ENCODE data around the gene EML4. TPM values are rescaled to one million over a fixed set of nuclear protein-coding genes. Genes with fewer than 3 reads are reported as not detected.

The EML4 gene
- total RNA-seq, 4 donors from 2014 or later, result 14.5 to 23.2 (median 17.8) TPM

DNA sequence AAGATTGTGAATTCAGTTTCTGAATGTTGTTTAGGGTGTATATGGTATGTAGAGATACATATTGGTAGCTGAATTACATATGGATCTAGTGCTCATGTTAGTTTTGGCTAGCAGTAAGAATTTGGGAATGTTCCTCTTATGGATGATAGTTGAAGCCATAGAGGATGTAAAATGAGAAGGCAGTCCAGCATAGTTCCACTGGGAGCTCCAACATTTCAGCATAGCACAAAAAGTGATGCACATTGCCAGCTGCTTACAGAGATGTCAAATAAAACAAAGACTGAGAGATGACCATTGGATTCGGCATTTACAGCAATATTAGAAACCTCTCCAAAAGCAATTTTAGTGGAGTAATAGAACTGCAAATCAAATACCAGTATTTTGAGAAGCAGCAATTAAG lies 77.4 kb downstream of the EML4 start:
- Histone ChIP-seq H3K27me3 (no peaks in the 10 kb centered on the region), H3K4me3 (no peak overlapping the region), H3K9me3 (no peaks in the 10 kb centered on the region), H3K27ac (replicated peaks in 1 of 4) (no peak overlapping the region), H3K4me1 (peaks cover 3 to 18% (median 12%) of the 10 kb centered on the region in 4 donors), H3K36me3 (peaks cover 0 to 10% (median 0%) of the 10 kb centered on the region in 4 donors)
- TF ChIP-seq POLR2AphosphoS5 (IDR thresholded peaks at IDR 0.05) (no peak), EP300 (IDR thresholded peaks at IDR 0.05) (no peak), POLR2A (IDR thresholded peaks at IDR 0.05; ENCODE audit: low read depth) (no peak)
- TF ChIP-seq, protein P1, sequence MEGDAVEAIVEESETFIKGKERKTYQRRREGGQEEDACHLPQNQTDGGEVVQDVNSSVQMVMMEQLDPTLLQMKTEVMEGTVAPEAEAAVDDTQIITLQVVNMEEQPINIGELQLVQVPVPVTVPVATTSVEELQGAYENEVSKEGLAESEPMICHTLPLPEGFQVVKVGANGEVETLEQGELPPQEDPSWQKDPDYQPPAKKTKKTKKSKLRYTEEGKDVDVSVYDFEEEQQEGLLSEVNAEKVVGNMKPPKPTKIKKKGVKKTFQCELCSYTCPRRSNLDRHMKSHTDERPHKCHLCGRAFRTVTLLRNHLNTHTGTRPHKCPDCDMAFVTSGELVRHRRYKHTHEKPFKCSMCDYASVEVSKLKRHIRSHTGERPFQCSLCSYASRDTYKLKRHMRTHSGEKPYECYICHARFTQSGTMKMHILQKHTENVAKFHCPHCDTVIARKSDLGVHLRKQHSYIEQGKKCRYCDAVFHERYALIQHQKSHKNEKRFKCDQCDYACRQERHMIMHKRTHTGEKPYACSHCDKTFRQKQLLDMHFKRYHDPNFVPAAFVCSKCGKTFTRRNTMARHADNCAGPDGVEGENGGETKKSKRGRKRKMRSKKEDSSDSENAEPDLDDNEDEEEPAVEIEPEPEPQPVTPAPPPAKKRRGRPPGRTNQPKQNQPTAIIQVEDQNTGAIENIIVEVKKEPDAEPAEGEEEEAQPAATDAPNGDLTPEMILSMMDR (IDR thresholded peaks at IDR 0.05), result no peak
- intact Hi-C loops (cut with DNase I), result no loop called here
- DNase-seq (ENCODE audit: extremely low spot score), result no peak
- 77% methylated on average over 1 of the region's 1 CpG for WGBS

DNA sequence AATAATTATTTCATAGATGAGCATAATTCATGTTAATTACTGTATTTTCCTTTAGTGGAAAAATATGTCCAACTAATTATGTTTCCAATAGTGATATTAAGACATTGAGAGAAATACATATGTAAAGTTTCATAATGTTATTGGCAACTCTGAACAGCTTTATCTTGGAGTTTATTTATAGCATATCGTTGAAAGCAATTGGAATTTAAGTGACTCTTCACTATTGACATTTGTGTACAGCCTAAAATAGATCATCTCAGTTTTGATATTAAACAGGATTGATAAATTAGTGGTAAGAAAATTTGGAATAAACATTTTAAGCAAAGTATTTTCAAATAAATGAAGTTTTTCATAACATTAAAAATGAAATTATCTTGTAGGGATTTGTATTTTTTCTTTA lies 79.7 kb downstream of the EML4 start:
- no peak for DNase-seq (ENCODE audit: extremely low spot score)
- no peak overlapping the region for H3K27ac ChIP-seq (replicated peaks in 1 of 4)
- no peaks in the 10 kb centered on the region for H3K9me3 ChIP-seq
- peaks cover 3 to 18% (median 12%) of the 10 kb centered on the region in 4 donors for H3K4me1 ChIP-seq
- WGBS, result 77% methylated on average over 1 of the region's 1 CpG
- H3K4me3 ChIP-seq, result no peak overlapping the region
- TF ChIP-seq POLR2A (IDR thresholded peaks at IDR 0.05; ENCODE audit: low read depth) (no peak), EP300 (IDR thresholded peaks at IDR 0.05) (no peak), POLR2AphosphoS5 (IDR thresholded peaks at IDR 0.05) (no peak)
- TF ChIP-seq, protein P1 (IDR thresholded peaks at IDR 0.05), result no peak
- no peaks in the 10 kb centered on the region for H3K27me3 ChIP-seq
- peaks cover 0 to 10% (median 0%) of the 10 kb centered on the region in 4 donors for H3K36me3 ChIP-seq
- intact Hi-C loops (cut with DNase I), result no loop called here

DNA sequence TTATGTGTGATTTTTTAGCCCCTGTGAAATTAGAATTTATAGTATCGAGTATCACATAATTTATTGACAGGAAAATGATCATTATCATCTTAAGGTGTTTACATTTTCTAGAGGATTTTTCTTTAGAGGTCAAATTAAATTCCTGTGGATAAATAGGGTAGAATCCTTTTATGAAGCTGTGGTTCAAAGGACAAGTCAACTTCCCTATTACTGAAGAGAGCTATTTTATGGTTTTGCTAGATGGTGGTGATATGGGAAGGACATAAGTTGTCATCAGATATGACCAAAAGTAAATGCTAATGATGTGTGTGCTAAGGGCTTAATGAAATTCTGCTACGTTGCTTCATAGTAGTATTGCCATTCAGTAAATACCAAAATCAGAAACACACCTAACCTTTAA lies 80.1 kb downstream of the EML4 start:
- WGBS, result 73% methylated on average over 2 of the region's 2 CpGs
- H3K27me3 ChIP-seq, result no peaks in the 10 kb centered on the region
- intact Hi-C loops (cut with DNase I), result no loop called here
- H3K4me3 ChIP-seq, result no peak overlapping the region
- peaks cover 3 to 18% (median 12%) of the 10 kb centered on the region in 4 donors for H3K4me1 ChIP-seq
- H3K27ac ChIP-seq (replicated peaks in 1 of 4), result no peak overlapping the region
- no peaks in the 10 kb centered on the region for H3K9me3 ChIP-seq
- peaks cover 0 to 10% (median 0%) of the 10 kb centered on the region in 4 donors for H3K36me3 ChIP-seq
- DNase-seq (ENCODE audit: extremely low spot score), result no peak
- no peak for TF ChIP-seq POLR2A (IDR thresholded peaks at IDR 0.05; ENCODE audit: low read depth)
- no peak for TF ChIP-seq POLR2AphosphoS5 (IDR thresholded peaks at IDR 0.05)
- TF ChIP-seq, protein P1 (IDR thresholded peaks at IDR 0.05), result no peak
- TF ChIP-seq EP300 (IDR thresholded peaks at IDR 0.05), result no peak

DNA sequence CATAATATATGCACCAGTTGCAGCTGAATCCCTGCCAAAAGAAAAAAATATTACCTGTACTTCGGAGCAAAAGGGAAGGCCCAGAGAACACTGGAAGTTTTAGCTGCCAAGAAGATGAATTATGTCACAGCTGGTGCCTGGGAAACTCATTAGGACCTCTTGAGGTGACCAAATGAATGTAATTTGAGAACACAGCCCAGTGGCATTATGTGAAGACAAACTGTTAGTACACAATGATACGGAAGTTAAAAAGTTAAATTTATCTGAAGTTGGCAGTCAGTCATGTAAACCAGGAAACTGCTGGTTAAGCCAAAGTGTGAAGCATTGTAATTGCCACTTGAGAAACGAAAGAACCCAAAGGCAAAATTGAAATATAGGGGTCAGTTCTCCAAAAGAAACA lies 80.7 kb downstream of the EML4 start:
- H3K36me3 ChIP-seq, result peaks cover 0 to 10% (median 0%) of the 10 kb centered on the region in 4 donors
- no peak for DNase-seq (ENCODE audit: extremely low spot score)
- H3K4me1 ChIP-seq, result peaks cover 3 to 18% (median 12%) of the 10 kb centered on the region in 4 donors
- TF ChIP-seq POLR2A (IDR thresholded peaks at IDR 0.05; ENCODE audit: low read depth), result no peak
- no peak for TF ChIP-seq EP300 (IDR thresholded peaks at IDR 0.05)
- no peak for TF ChIP-seq POLR2AphosphoS5 (IDR thresholded peaks at IDR 0.05)
- TF ChIP-seq, protein P1 (IDR thresholded peaks at IDR 0.05), result no peak
- H3K27ac ChIP-seq (replicated peaks in 1 of 4), result no peak overlapping the region
- intact Hi-C loops (cut with DNase I), result no loop called here
- 27% methylated on average over 3 of the region's 3 CpGs for WGBS
- no peaks in the 10 kb centered on the region for H3K27me3 ChIP-seq
- H3K9me3 ChIP-seq, result no peaks in the 10 kb centered on the region
- H3K4me3 ChIP-seq, result no peak overlapping the region

DNA sequence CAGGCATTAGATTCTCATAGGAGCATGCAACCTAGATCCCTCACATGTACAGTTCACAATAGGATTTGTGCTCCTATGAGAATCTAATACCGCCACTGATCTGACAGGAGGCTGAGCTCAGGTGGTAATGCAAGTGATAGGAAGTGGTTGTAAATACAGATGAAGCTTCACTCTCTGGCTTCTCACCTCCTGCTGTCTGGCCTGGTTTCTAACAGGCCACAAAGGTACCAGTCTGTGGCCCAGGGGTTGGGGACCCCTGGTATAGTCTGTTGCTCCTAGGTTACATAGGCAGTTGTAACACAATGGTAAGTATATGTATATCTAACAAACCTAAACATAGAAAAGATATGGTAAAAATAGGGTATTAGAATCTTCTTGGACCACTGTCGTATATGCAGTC lies 81.8 kb downstream of the EML4 start:
- H3K27ac ChIP-seq (replicated peaks in 1 of 4), result no peak overlapping the region
- DNase-seq (ENCODE audit: extremely low spot score), result no peak
- no peaks in the 10 kb centered on the region for H3K9me3 ChIP-seq
- H3K4me3 ChIP-seq, result no peak overlapping the region
- WGBS, result 96% methylated on average over 2 of the region's 2 CpGs
- no peaks in the 10 kb centered on the region for H3K27me3 ChIP-seq
- TF ChIP-seq EP300 (IDR thresholded peaks at IDR 0.05) (no peak), POLR2AphosphoS5 (IDR thresholded peaks at IDR 0.05) (no peak)
- intact Hi-C loops (cut with DNase I), result no loop called here
- peaks cover 0 to 9% (median 0%) of the 10 kb centered on the region in 4 donors for H3K36me3 ChIP-seq
- H3K4me1 ChIP-seq, result peaks cover 3 to 18% (median 12%) of the 10 kb centered on the region in 4 donors
